Measurements from ENCODE around the gene ZNF331.

The ZNF331 gene

GRCh38 chr19:53626976-53627375 lies 89.0 kb downstream of the ZNF331 start:
- DNase-seq (ENCODE audit: low spot score), result no peak

Data from hematopoietic multipotent progenitor cell treated with erythropoietin and hydrocortisone succinate and interleukin-3 and kit ligand, for 15 days (in vitro differentiated cells).